Measurements from ENCODE around the gene MCC. TPM values are rescaled to one million over a fixed set of nuclear protein-coding genes. Genes with fewer than 3 reads are reported as not detected.

Gene MCC
- polyA plus RNA-seq, 2 of the 4 experiments (the other 2 are of a cell fraction): 0.09 to 0.10 TPM

DNA sequence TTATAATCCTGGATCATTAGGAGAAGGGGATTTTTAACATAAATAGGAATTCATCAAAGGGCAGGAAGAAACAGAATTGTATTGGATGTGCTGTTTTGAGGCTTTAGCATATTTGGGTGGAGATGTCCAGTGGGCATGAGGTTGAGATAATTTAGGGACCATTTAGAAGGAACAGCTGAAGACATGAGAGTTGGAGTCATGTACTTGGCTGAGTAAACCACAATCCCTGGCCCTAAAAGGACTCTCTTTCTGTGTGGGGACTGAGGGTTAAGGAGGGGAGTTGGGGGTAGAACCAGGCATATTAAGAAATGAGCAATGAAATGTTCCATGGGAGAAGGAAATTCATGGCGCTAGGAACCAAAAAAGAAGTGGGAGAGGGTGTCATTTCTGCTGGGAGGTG, 450.1 kb downstream of the MCC start:
- 42% methylated on average over 1 of the region's 1 CpG for WGBS (ENCODE audit: missing lambda C conversion rate)
- CTCF ChIA-PET: no interaction called here
- H3K9me3 ChIP-seq: no peaks in the 10 kb centered on the region

GRCh38 chr5:113036826-113037225, 451.4 kb downstream of the MCC start:
- POLR2A ChIA-PET: no interaction called here
- no peak overlapping the region for H3K4me2 ChIP-seq
- TF ChIP-seq MAFK (IDR thresholded peaks at IDR 0.05; ENCODE audit: partially characterized antibody): peak; percentile 53
- TF ChIP-seq, protein P1, sequence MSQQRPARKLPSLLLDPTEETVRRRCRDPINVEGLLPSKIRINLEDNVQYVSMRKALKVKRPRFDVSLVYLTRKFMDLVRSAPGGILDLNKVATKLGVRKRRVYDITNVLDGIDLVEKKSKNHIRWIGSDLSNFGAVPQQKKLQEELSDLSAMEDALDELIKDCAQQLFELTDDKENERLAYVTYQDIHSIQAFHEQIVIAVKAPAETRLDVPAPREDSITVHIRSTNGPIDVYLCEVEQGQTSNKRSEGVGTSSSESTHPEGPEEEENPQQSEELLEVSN (IDR thresholded peaks at IDR 0.05; ENCODE audit: borderline replicate concordance, low read depth): no peak
- no peak overlapping the region for H3K27ac ChIP-seq
- CTCF ChIA-PET: no interaction called here
- no peaks in the 10 kb centered on the region for H3K4me1 ChIP-seq
- no peaks in the 10 kb centered on the region for H3K9me3 ChIP-seq
- 78% methylated on average over 1 of the region's 1 CpG for WGBS (ENCODE audit: missing lambda C conversion rate)
- ATAC-seq (no peak), DNase-seq (ENCODE audit: low read depth in 1 of 2, low spot score in 1 of 2) (no peak), FAIRE-seq (no peak)
- H3K4me3 ChIP-seq: no peak overlapping the region

More for the DNA sequence above, 450.1 kb downstream of the MCC start:
- H3K4me2 ChIP-seq: no peak overlapping the region
- H3K4me3 ChIP-seq: no peak overlapping the region
- DNase-seq (ENCODE audit: low read depth in 1 of 2, low spot score in 1 of 2) (no peak), ATAC-seq (no peak), FAIRE-seq (no peak)
- POLR2A ChIA-PET: no interaction called here
- no peaks in the 10 kb centered on the region for H3K4me1 ChIP-seq
- TF ChIP-seq ZC3H11A (IDR thresholded peaks at IDR 0.05) (no peak), CHD2 (IDR thresholded peaks at IDR 0.05; ENCODE audit: low read length, partially characterized antibody) (no peak), CBX8 (IDR thresholded peaks at IDR 0.05) (no peak), HEYL (CRISPR knock-in tag; IDR thresholded peaks at IDR 0.05) (no peak), POLR2A (IDR thresholded peaks at IDR 0.05; ENCODE audit: low read length) (no peak), FOXS1 (CRISPR knock-in tag; IDR thresholded peaks at IDR 0.05) (no peak), REST (IDR thresholded peaks at IDR 0.05) (no peak), CTCF (IDR thresholded peaks at IDR 0.05) (no peak), HOXA7 (CRISPR knock-in tag; IDR thresholded peaks at IDR 0.05) (no peak), RNF2 (IDR thresholded peaks at IDR 0.05; ENCODE audit: borderline replicate concordance, low read depth) (no peak), RCOR1 (IDR thresholded peaks at IDR 0.05; ENCODE audit: low read depth, low read length) (no peak), MAFK (IDR thresholded peaks at IDR 0.05; ENCODE audit: partially characterized antibody) (no peak), MAZ (IDR thresholded peaks at IDR 0.05; ENCODE audit: borderline replicate concordance, low read depth, low read length) (no peak), SREBF2 (IDR thresholded peaks at IDR 0.05) (no peak), RFX5 (IDR thresholded peaks at IDR 0.05) (no peak), NFE2L2 (conservative IDR thresholded peaks at IDR 0.05; ENCODE audit: low read length) (no peak)
- TF ChIP-seq, protein P1 (IDR thresholded peaks at IDR 0.05; ENCODE audit: borderline replicate concordance, low read depth): no peak
- TF ChIP-seq, protein P2, sequence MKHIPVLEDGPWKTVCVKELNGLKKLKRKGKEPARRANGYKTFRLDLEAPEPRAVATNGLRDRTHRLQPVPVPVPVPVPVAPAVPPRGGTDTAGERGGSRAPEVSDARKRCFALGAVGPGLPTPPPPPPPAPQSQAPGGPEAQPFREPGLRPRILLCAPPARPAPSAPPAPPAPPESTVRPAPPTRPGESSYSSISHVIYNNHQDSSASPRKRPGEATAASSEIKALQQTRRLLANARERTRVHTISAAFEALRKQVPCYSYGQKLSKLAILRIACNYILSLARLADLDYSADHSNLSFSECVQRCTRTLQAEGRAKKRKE (CRISPR knock-in tag; IDR thresholded peaks at IDR 0.05; ENCODE audit: low read depth): no peak
- no peak overlapping the region for H3K27ac ChIP-seq

Measured in A549 (cell line).